Measurements from ENCODE around the gene H2BW2.
"Not testable (repeated sequence)": the region's sequence is repeated elsewhere in the genome, so short reads cannot be mapped to it uniquely, and the experiment has no call there.

The H2BW2 gene

GRCh38 chrX:104039689-104040505 lies at the start of gene H2BW2:
TSS of gene H2BW2 (plus strand) at chrX:104039956. CDS start at chrX:104039995, 39 bp downstream.
- DNase-seq (ENCODE audit: low spot score in 2 of 2), result no peak
- Mint-ChIP-seq H3K27ac (no peak within 1 kb of the TSS), H3K4me1 (no peaks in the 10 kb centered on the region), H3K36me3 (no peaks in the 10 kb centered on the region), H3K9me3 (no peaks in the 10 kb centered on the region), H3K4me3 (no peak within 1 kb of the TSS)
- ATAC-seq, result no peak

- Mint-ChIP-seq H3K4me3 (no peak overlapping the region), H3K9me3 (no peaks in the 10 kb centered on the region), H3K4me1 (no peaks in the 10 kb centered on the region), H3K36me3 (no peaks in the 10 kb centered on the region), H3K27ac (no peak overlapping the region)
- no peak for DNase-seq (ENCODE audit: low spot score in 2 of 2)
- ATAC-seq, result no peak
Measured at GRCh38 chrX:103999234-103999633, 40.5 kb upstream of the H2BW2 start.

GRCh38 chrX:104008831-104009230 lies 30.9 kb upstream of the H2BW2 start:
- DNase-seq (ENCODE audit: low spot score in 2 of 2) (no peak), ATAC-seq (no peak)
- no peak overlapping the region for H3K27ac Mint-ChIP-seq
- no peaks in the 10 kb centered on the region for H3K4me1 Mint-ChIP-seq
- no peaks in the 10 kb centered on the region for H3K9me3 Mint-ChIP-seq
- H3K4me3 Mint-ChIP-seq, result no peak overlapping the region
- no peaks in the 10 kb centered on the region for H3K36me3 Mint-ChIP-seq

GRCh38 chrX:104013158-104013557 lies 26.6 kb upstream of the H2BW2 start:
- ATAC-seq, result no peak
- H3K4me1 Mint-ChIP-seq, result no peaks in the 10 kb centered on the region

GRCh38 chrX:104013606-104014005 lies 26.1 kb upstream of the H2BW2 start, which contains the start of gene H2BW1:
TSS of gene H2BW1 (minus strand) at chrX:104013708. CDS start at chrX:104013576, 132 bp downstream.
- no peaks in the 10 kb centered on the region for H3K36me3 Mint-ChIP-seq
- no peak within 1 kb of the TSS for H3K4me3 Mint-ChIP-seq
- no peaks in the 10 kb centered on the region for H3K9me3 Mint-ChIP-seq
- H3K4me1 Mint-ChIP-seq, result no peaks in the 10 kb centered on the region
- ATAC-seq (no peak), DNase-seq (ENCODE audit: low spot score in 2 of 2) (no peak)
- H3K27ac Mint-ChIP-seq, result no peak within 1 kb of the TSS

More at GRCh38 chrX:104013158-104013557, 26.6 kb upstream of the H2BW2 start:
- DNase-seq (ENCODE audit: low spot score in 2 of 2), result no peak
- no peak overlapping the region for H3K27ac Mint-ChIP-seq
- no peaks in the 10 kb centered on the region for H3K9me3 Mint-ChIP-seq
- no peak overlapping the region for H3K4me3 Mint-ChIP-seq
- H3K36me3 Mint-ChIP-seq, result no peaks in the 10 kb centered on the region

GRCh38 chrX:104015576-104015975 lies 24.2 kb upstream of the H2BW2 start:
- H3K9me3 Mint-ChIP-seq; DNase-seq (ENCODE audit: low spot score in 2 of 2); H3K4me3 Mint-ChIP-seq; H3K4me1 Mint-ChIP-seq; H3K36me3 Mint-ChIP-seq; H3K27ac Mint-ChIP-seq; ATAC-seq: not testable (repeated sequence)

- Mint-ChIP-seq H3K4me3 (no peak overlapping the region), H3K27ac (no peak overlapping the region), H3K9me3 (no peaks in the 10 kb centered on the region), H3K4me1 (no peaks in the 10 kb centered on the region), H3K36me3 (no peaks in the 10 kb centered on the region)
- ATAC-seq (no peak), DNase-seq (ENCODE audit: low spot score in 2 of 2) (no peak)
Measured at GRCh38 chrX:104018126-104018525, 21.6 kb upstream of the H2BW2 start.

GRCh38 chrX:104041003-104041402 lies 1.2 kb downstream of the H2BW2 start:
- Mint-ChIP-seq H3K36me3 (no peaks in the 10 kb centered on the region), H3K4me1 (no peaks in the 10 kb centered on the region), H3K4me3 (no peak overlapping the region), H3K27ac (no peak overlapping the region), H3K9me3 (no peaks in the 10 kb centered on the region)
- DNase-seq (ENCODE audit: low spot score in 2 of 2), result no peak
- no peak for ATAC-seq

- H3K4me1 Mint-ChIP-seq, result no peaks in the 10 kb centered on the region
- H3K9me3 Mint-ChIP-seq, result no peaks in the 10 kb centered on the region
- no peak overlapping the region for H3K4me3 Mint-ChIP-seq
- no peak overlapping the region for H3K27ac Mint-ChIP-seq
- ATAC-seq (no peak), DNase-seq (ENCODE audit: low spot score in 2 of 2) (no peak)
- no peaks in the 10 kb centered on the region for H3K36me3 Mint-ChIP-seq
Measured at GRCh38 chrX:104045642-104046041, 5.9 kb downstream of the H2BW2 start.

- Mint-ChIP-seq H3K9me3 (no peaks in the 10 kb centered on the region), H3K4me1 (no peaks in the 10 kb centered on the region), H3K36me3 (no peaks in the 10 kb centered on the region), H3K4me3 (no peak overlapping the region), H3K27ac (no peak overlapping the region)
- DNase-seq (ENCODE audit: low spot score in 2 of 2) (no peak), ATAC-seq (no peak)
Measured at GRCh38 chrX:104047171-104047570, 7.4 kb downstream of the H2BW2 start.

GRCh38 chrX:104054956-104055355 lies 15.2 kb downstream of the H2BW2 start:
- H3K27ac Mint-ChIP-seq; DNase-seq (ENCODE audit: low spot score in 2 of 2); H3K4me1 Mint-ChIP-seq; H3K9me3 Mint-ChIP-seq; H3K36me3 Mint-ChIP-seq; ATAC-seq; H3K4me3 Mint-ChIP-seq: not testable (repeated sequence)

GRCh38 chrX:104062636-104063035 lies 22.9 kb downstream of the H2BW2 start:
- not testable (repeated sequence) for H3K4me1 Mint-ChIP-seq; DNase-seq (ENCODE audit: low spot score in 2 of 2); H3K4me3 Mint-ChIP-seq; ATAC-seq; H3K27ac Mint-ChIP-seq; H3K36me3 Mint-ChIP-seq; H3K9me3 Mint-ChIP-seq

- not testable (repeated sequence) for H3K27ac Mint-ChIP-seq; H3K4me1 Mint-ChIP-seq; H3K4me3 Mint-ChIP-seq; H3K36me3 Mint-ChIP-seq; H3K9me3 Mint-ChIP-seq; DNase-seq (ENCODE audit: low spot score in 2 of 2)
- ATAC-seq, result peak; percentile 91
Measured at GRCh38 chrX:104075778-104076445, 36.2 kb downstream of the H2BW2 start, which contains the start of gene TMSB15C. TSS of gene TMSB15C (minus strand) at chrX:104076236.

GRCh38 chrX:104077854-104078253 lies 38.1 kb downstream of the H2BW2 start:
- ATAC-seq; H3K4me3 Mint-ChIP-seq; H3K36me3 Mint-ChIP-seq; H3K27ac Mint-ChIP-seq; DNase-seq (ENCODE audit: low spot score in 2 of 2); H3K4me1 Mint-ChIP-seq; H3K9me3 Mint-ChIP-seq: not testable (repeated sequence)

- Mint-ChIP-seq H3K9me3 (no peaks in the 10 kb centered on the region), H3K27ac (no peak overlapping the region), H3K4me1 (no peaks in the 10 kb centered on the region), H3K4me3 (no peak overlapping the region), H3K36me3 (no peaks in the 10 kb centered on the region)
- DNase-seq (ENCODE audit: low spot score in 2 of 2), result no peak
- ATAC-seq, result no peak
Measured at GRCh38 chrX:104084063-104084462, 44.3 kb downstream of the H2BW2 start.

Measured in stimulated activated effector memory CD8-positive, alpha-beta T cell treated with anti-CD3 and anti-CD28 coated beads, Interleukin-12 subunit alpha, Interleukin-12 subunit beta, amount 100 ng/mL, for 72 hours (primary cell).